Uterus (tissue), 4 donors: ENCODE data around the gene DUSP28. TPM values are rescaled to one million over a fixed set of nuclear protein-coding genes. Genes with fewer than 3 reads are reported as not detected.

Source experiments
- DNase-seq, 2 donors: peaks; one replicate each; pipeline ENCODE4 v3.0.0-alpha.2; 2019 to 2020
- H3K27ac ChIP-seq, 2 donors: fragments of 200-600 bp; sonication (generic); 1 replicate in 1 of 2; 2 replicates in 1 of 2; pipeline ENCODE4 v1.5.1; 2016 to 2018
- H3K27me3 ChIP-seq, 2 donors: fragments of 200-600 bp; sonication (generic); one replicate each; pipeline ENCODE4 v1.5.1; 2018 to 2019; ENCODE audit warnings: control low read depth in 1 of 2
- H3K36me3 ChIP-seq, 2 donors: fragments of 200-600 bp; sonication (generic); one replicate each; pipeline ENCODE4 v1.5.1; 2019; ENCODE audit warnings: control low read depth in 1 of 2
- H3K4me1 ChIP-seq, 2 donors: fragments of 200-600 bp; sonication (generic); one replicate each; pipeline ENCODE4 v1.5.1; 2018 to 2019; ENCODE audit warnings: control low read depth in 1 of 2
- H3K4me3 ChIP-seq, 2 donors: fragments of 200-600 bp; sonication (generic); 1 replicate in 1 of 2; 2 replicates in 1 of 2; pipeline ENCODE4 v1.5.1; 2018 to 2019; ENCODE audit warnings: mild to moderate bottlenecking in 1 of 2
- H3K9me3 ChIP-seq, 2 donors: fragments of 200-600 bp; sonication (generic); one replicate each; pipeline ENCODE4 v1.5.1; 2019; ENCODE audit warnings: control low read depth in 1 of 2
- POLR2A ChIP-seq, 2 donors: fragments of 450-650 bp; IDR thresholded peaks; one replicate each; pipeline ENCODE4 v1.6.1; 2016; ENCODE audit warnings: antibody characterized with exemption in 2 of 2, mild to moderate bottlenecking in 1 of 2, moderate library complexity in 1 of 2
- intact Hi-C: fragments of 100-400 bp; cut with DNase I; formaldehyde crosslinking; loops from one replicate; pipeline ENCODE4 v1.15.1; 2023; ENCODE audit warnings: low total_unique reads
- total RNA-seq, 4 donors: library from RNA; depleted of rRNA in 3 of 4; stranded (reverse); fragments of >200 nt in 3 of 4; gene quantifications; one replicate each; pipeline versions ENCODE4 v1.1.0 to v1.2.4, GENCODE V29; 2014 to 2023
- TF ChIP-seq, protein P1 (sequence below), 4 experiments: fragments of 200-600 bp in 2 of 4; fragments of 450-650 bp in 2 of 4; sonication (generic) in 2 of 4; IDR thresholded peaks; one replicate each; pipeline ENCODE4 v1.5.1; 2016 to 2019; ENCODE audit warnings: antibody characterized with exemption in 4 of 4, mild to moderate bottlenecking in 2 of 4, moderate library complexity in 1 of 4
- donor health status: DM: yes; HTN: yes; CAD: no.

Gene DUSP28
- total RNA-seq, 4 donors from 2014 or later, result 0.26 to 3.7 (median 2.6) TPM

DNA sequence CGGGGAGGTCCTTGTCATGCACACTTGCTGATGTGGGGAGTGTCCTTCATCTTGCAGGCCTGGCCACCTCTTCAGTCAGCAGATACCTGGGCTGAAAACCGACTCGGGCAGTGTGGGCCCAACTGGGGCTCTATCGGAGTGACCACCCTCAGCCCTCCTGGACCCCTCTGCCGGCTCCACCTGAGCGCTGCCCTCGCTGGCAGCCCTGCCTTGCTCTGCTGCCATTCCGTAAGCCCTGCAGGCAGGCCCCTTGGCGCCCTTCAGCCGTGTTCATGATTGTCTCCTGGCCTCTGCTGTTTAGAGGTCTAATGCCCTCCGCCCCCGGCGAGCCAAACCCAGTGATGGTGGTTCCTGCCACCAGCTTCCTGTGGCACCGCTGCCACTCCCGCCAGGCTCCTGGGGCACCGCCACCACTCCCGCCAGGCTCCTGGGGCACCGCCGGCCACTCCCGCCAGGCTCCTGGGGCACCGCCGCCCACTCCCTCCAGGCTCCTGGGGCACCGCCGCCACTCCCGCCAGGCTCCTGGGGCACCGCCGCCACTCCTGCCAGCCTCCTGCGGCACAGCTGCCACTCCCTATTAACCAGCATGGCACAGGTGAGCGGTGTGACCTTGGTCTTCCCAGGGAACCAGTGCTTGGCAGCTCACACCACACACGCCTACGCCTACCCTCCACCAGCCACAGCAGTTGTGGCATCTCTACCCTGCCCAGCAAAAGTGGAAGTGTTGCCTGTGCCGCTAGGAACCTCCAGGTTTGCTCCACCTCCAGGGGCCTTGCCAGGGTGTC is 42.3 kb downstream of the DUSP28 start:
- H3K27ac ChIP-seq, result no peak overlapping the region
- no peak for TF ChIP-seq POLR2A (IDR thresholded peaks at IDR 0.05)
- TF ChIP-seq, protein P1, sequence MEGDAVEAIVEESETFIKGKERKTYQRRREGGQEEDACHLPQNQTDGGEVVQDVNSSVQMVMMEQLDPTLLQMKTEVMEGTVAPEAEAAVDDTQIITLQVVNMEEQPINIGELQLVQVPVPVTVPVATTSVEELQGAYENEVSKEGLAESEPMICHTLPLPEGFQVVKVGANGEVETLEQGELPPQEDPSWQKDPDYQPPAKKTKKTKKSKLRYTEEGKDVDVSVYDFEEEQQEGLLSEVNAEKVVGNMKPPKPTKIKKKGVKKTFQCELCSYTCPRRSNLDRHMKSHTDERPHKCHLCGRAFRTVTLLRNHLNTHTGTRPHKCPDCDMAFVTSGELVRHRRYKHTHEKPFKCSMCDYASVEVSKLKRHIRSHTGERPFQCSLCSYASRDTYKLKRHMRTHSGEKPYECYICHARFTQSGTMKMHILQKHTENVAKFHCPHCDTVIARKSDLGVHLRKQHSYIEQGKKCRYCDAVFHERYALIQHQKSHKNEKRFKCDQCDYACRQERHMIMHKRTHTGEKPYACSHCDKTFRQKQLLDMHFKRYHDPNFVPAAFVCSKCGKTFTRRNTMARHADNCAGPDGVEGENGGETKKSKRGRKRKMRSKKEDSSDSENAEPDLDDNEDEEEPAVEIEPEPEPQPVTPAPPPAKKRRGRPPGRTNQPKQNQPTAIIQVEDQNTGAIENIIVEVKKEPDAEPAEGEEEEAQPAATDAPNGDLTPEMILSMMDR (IDR thresholded peaks at IDR 0.05), result no peak
- no peaks in the 10 kb centered on the region for H3K27me3 ChIP-seq
- intact Hi-C loops, result no loop called here
- no peaks in the 10 kb centered on the region for H3K9me3 ChIP-seq
- H3K4me3 ChIP-seq, result no peak overlapping the region
- no peaks in the 10 kb centered on the region for H3K4me1 ChIP-seq
- no peaks in the 10 kb centered on the region for H3K36me3 ChIP-seq
- peak in 1 of 2 donors; percentile 11 for DNase-seq

DNA sequence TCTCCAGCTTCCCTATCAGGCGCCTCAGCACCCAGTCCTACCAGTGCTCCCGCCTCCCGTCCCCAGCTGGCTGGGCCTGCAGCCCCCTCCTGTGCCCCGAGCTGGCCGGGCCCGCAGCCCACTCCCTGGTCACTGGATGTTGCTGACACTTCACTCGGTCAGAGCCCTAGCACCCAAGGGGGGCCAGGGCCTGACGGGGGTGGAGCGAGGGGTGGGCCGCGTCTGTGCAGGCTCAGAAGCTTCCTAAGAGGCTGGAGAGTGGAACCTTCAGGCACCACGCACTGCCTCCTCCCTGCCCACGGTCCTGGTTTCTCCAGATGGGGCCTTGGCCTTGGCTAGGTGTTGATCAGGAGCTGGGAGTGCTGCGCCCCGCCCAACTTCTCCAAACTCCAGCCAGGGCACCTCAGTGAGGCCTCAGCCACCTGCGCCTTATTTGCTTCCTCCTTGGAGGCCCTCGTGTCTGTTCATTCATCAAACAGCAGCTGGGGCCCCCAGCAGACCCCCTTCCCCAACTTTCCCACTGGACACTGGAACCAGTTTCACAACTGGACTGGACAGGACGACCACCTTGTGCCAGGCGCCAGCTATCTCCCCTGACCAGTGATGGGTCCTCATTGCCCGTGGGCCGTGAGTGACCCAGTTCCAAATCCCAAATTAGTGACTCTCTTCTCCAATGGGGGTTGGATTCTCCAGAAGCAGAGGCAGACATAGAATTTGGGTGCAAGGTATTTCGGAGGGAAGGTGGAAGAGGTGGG is 43.1 kb downstream of the DUSP28 start:
- H3K4me3 ChIP-seq, result no peak overlapping the region
- DNase-seq, result peak in 1 of 2 donors; percentile 9
- H3K4me1 ChIP-seq, result no peaks in the 10 kb centered on the region
- H3K27ac ChIP-seq, result no peak overlapping the region
- H3K9me3 ChIP-seq, result no peaks in the 10 kb centered on the region
- intact Hi-C loops, result no loop called here
- no peaks in the 10 kb centered on the region for H3K36me3 ChIP-seq
- no peaks in the 10 kb centered on the region for H3K27me3 ChIP-seq
- TF ChIP-seq, protein P1 (IDR thresholded peaks at IDR 0.05), result no peak
- no peak for TF ChIP-seq POLR2A (IDR thresholded peaks at IDR 0.05)

DNA sequence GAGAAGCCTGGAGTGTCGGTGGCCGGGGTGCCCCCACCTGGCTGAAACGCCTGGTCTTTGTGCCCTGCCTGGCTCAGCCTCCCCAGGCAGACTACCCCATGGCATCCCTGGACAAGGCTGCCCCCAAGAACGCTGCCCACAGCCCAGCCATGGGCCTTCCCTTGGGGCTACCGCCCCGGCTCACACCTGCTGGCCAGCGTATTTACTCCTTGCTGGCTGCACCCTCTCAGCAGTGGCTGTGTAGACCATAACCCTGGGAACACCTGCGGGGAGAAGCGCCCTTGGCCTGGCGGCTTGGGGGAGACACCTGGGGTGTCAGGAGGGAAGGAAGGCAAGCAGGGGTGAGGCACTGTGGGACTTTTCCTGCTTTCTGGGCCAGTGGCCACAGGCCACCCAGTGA is 43.7 kb downstream of the DUSP28 start:
- TF ChIP-seq, protein P1 (IDR thresholded peaks at IDR 0.05), result no peak
- TF ChIP-seq POLR2A (IDR thresholded peaks at IDR 0.05), result no peak
- no peaks in the 10 kb centered on the region for H3K4me1 ChIP-seq
- intact Hi-C loops, result no loop called here
- H3K9me3 ChIP-seq, result no peaks in the 10 kb centered on the region
- no peak overlapping the region for H3K27ac ChIP-seq
- H3K36me3 ChIP-seq, result no peaks in the 10 kb centered on the region
- H3K27me3 ChIP-seq, result no peaks in the 10 kb centered on the region
- no peak overlapping the region for H3K4me3 ChIP-seq
- no peak for DNase-seq

DNA sequence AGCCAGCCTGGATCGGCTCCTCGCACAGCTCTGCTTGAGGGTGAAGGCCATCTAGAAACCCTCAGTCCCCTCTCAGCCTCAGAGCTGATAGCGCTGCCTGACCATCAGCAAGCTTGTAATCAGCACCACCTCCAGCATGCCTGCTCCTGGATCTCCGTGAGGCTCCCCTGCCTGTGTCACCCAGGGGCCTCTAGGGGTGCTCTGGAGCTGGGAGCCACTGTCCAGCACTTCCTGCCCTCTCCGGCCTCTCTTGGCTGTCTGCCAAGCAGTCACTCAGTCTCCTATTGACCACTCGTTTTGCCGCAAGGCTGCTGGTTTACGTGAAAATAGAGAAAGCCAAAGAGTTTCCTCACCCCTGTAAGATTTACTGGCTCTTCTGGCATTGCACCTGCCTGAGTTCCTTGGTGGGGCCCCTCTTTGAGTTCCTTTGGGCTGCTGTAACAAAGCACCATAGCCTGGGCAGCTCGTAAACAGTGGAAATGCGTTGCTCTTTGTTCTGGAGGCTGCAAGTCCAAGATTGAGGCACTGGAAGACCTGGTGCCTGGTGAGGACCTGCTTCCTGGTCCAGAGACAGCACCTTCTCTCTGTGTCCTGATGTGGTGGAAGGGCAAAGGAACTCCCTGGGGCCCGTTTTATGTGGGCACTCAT is 44.3 kb downstream of the DUSP28 start:
- Histone ChIP-seq H3K4me1 (no peaks in the 10 kb centered on the region), H3K36me3 (no peaks in the 10 kb centered on the region), H3K27ac (no peak overlapping the region), H3K4me3 (no peak overlapping the region), H3K27me3 (no peaks in the 10 kb centered on the region), H3K9me3 (no peaks in the 10 kb centered on the region)
- TF ChIP-seq, protein P1 (IDR thresholded peaks at IDR 0.05), result peak in 3 of 4 experiments; percentile 30 to 42 (median 39)
- TF ChIP-seq POLR2A (IDR thresholded peaks at IDR 0.05), result no peak
- intact Hi-C loops, result no loop called here
- DNase-seq, result peak; percentile 53 to 65
